Keratinocyte (primary cell): ENCODE results near the gene NKIRAS1. TPM values are rescaled to one million over a fixed set of nuclear protein-coding genes. Genes with fewer than 3 reads are reported as not detected.

Source experiments
- DNase-seq: peaks from one replicate; pipeline ENCODE4 v3.0.0-alpha.2; 2011; ENCODE audit warnings: low read depth, missing footprints, low spot score
- FAIRE-seq: peaks from 2 replicates; lab custom pipeline; 2011; peaks lifted over from hg19 to GRCh38; lab: Jason Lieb, UNC
- H2AFZ ChIP-seq: 2 replicates; pipeline ENCODE4 v1.6.0; 2012; ENCODE audit warnings: low read length, control low read depth, inconsistent platforms; ENCODE audit not compliant: control insufficient read depth
- H3K27ac ChIP-seq: 2 replicates; pipeline ENCODE4 v1.5.1; 2011; ENCODE audit warnings: low read length; ENCODE audit not compliant: control insufficient read depth, insufficient read depth
- H3K27me3 ChIP-seq: 3 replicates; pipeline ENCODE4 v1.6.0; 2011; ENCODE audit warnings: low read length; ENCODE audit not compliant: control insufficient read depth, insufficient read depth; ENCODE audit errors: extremely low read depth
- H3K36me3 ChIP-seq, 2 experiments: 2 replicates in 1 of 2; 3 replicates in 1 of 2; pipeline ENCODE4 v1.5.1; 2011; ENCODE audit warnings: low read length in 2 of 2, mild to moderate bottlenecking in 1 of 2; ENCODE audit not compliant: control insufficient read depth in 2 of 2, insufficient read depth in 2 of 2; ENCODE audit errors: extremely low read depth in 1 of 2
- H3K4me1 ChIP-seq: 3 replicates; pipeline ENCODE4 v1.5.1; 2011; ENCODE audit warnings: low read length; ENCODE audit not compliant: control insufficient read depth, insufficient read depth; ENCODE audit errors: extremely low read depth
- H3K4me2 ChIP-seq: 3 replicates; pipeline ENCODE4 v1.6.0; 2011; ENCODE audit warnings: low read depth, low read length; ENCODE audit not compliant: control insufficient read depth, insufficient read depth; ENCODE audit errors: extremely low read depth
- H3K4me3 ChIP-seq, 3 experiments: fragments of 200-600 bp in 1 of 3; sonication (generic) in 1 of 3; 2 replicates in 2 of 3; 3 replicates in 1 of 3; pipeline ENCODE4 v1.5.1; 2011 to 2016; ENCODE audit warnings: low read length in 3 of 3, mild to moderate bottlenecking in 3 of 3, control low read depth in 2 of 3, inconsistent platforms in 1 of 3, low read depth in 1 of 3, mixed read lengths in 1 of 3, mixed run types in 1 of 3, moderate library complexity in 1 of 3; ENCODE audit not compliant: control insufficient read depth in 2 of 3, insufficient read depth in 2 of 3; ENCODE audit errors: extremely low read depth in 1 of 3
- H3K79me2 ChIP-seq: 2 replicates; pipeline ENCODE4 v1.6.0; 2012; ENCODE audit warnings: low read length; ENCODE audit not compliant: control insufficient read depth, insufficient read depth
- H3K9ac ChIP-seq: 3 replicates; pipeline ENCODE4 v1.6.0; 2011; ENCODE audit warnings: low read length; ENCODE audit not compliant: control insufficient read depth, insufficient read depth; ENCODE audit errors: extremely low read depth
- H3K9me1 ChIP-seq: 3 replicates; pipeline ENCODE4 v1.6.0; 2011; ENCODE audit warnings: low read length; ENCODE audit not compliant: control insufficient read depth, insufficient read depth; ENCODE audit errors: extremely low read depth
- H3K9me3 ChIP-seq: 2 replicates; pipeline ENCODE4 v1.5.1; 2012; ENCODE audit warnings: low read depth, low read length; ENCODE audit not compliant: control insufficient read depth
- H4K20me1 ChIP-seq: 3 replicates; pipeline ENCODE4 v1.6.0; 2011; ENCODE audit warnings: low read length; ENCODE audit not compliant: control insufficient read depth, insufficient read depth; ENCODE audit errors: extremely low read depth
- EZH2 ChIP-seq: IDR thresholded peaks from one replicate; pipeline ENCODE4 v1.6.1; 2012; ENCODE audit warnings: inconsistent platforms, mild to moderate bottlenecking, low read length, moderate library complexity
- dilution Hi-C: fragments of 300-500 bp; cut with MboI; formaldehyde crosslinking; loops from one replicate; pipeline ENCODE4 v1.7.0; 2020; ENCODE audit warnings: low sequenced_read_pairs; ENCODE audit not compliant: extremely low pct_ligation_motif_present
- polyA plus RNA-seq, 5 experiments: library from polyadenylated mRNA; depleted of rRNA in 3 of 5; stranded (reverse) in 3 of 5; stranded (forward) in 1 of 5; unstranded in 1 of 5; fragments of >200 nt; gene quantifications; 1 replicate in 1 of 5; 2 replicates in 3 of 5; 3 replicates in 1 of 5; pipeline versions ENCODE4 v1.2.1 to v1.2.3, GENCODE V29; 2011 to 2012; ENCODE audit warnings: missing spikeins in 2 of 5, low read depth in 1 of 5, low replicate concordance in 1 of 5
- TF ChIP-seq, protein P1 (sequence below), 3 experiments: IDR thresholded peaks in 1 of 3; conservative IDR thresholded peaks in 1 of 3; optimal IDR thresholded peaks in 1 of 3; 2 replicates in 2 of 3; 3 replicates in 1 of 3; pipeline versions ENCODE3 to v1.5.1; 2011; ENCODE audit warnings: low read length in 3 of 3, mild to moderate bottlenecking in 3 of 3, moderate library complexity in 2 of 3, control low read depth in 1 of 3, inconsistent platforms in 1 of 3; ENCODE audit not compliant: insufficient read depth in 2 of 3; ENCODE audit errors: extremely low read depth in 1 of 3

NKIRAS1 gene
- polyA plus RNA-seq, 1 donor (not counting 4 experiments of a cell fraction or from before 2014, with no cell fraction given) = 10.7 TPM

DNA sequence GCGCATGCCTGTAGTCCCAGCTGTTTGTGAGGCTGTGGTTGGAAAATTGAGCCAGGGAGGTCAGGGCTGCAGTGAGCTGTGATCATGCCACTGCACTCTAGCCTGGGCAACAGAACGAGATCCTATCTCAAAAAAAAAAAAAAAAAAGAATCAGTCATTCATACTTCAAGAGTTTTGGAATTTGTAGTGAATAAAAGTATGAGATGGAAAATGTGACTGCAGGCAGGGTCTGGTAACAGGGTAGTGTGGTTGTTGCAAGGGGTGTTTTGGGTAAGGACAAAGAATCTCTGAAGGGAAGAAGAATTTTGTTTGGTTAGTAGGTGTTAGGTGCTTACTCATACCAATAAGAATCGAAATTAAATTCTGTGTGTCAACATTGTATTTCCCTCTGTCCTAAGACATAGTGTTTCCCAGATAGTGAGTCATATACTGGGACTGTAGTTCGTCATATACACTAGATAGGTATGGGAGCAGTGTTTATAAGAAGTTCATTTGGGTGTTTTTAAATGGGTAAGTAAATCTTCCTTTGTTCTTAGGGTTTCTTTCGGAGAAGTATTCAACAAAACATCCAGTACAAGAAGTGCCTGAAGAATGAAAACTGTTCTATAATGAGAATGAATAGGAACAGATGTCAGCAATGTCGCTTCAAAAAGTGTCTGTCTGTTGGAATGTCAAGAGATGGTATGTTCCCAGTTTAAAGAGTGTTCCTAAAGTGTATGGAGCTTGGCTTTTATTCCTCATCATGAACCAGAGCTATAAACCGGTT is 42.5 kb upstream of the NKIRAS1 start:
- no peaks in the 10 kb centered on the region for H3K9me1 ChIP-seq
- FAIRE-seq (no peak), DNase-seq (peak; percentile 56)
- peaks cover 23% of the 10 kb centered on the region for H3K4me1 ChIP-seq
- H3K79me2 ChIP-seq = peaks cover 4% of the 10 kb centered on the region
- dilution Hi-C loops = no loop called here
- H3K36me3 ChIP-seq = peaks cover 2% of the 10 kb centered on the region in 2 experiments
- no peaks in the 10 kb centered on the region for H3K27me3 ChIP-seq
- no peaks in the 10 kb centered on the region for H3K9me3 ChIP-seq
- H3K9ac ChIP-seq = no peak overlapping the region
- peak overlapping the region; percentile 17 for H3K4me2 ChIP-seq
- peak overlapping the region; percentile 71 for H3K27ac ChIP-seq
- no peak overlapping the region for H2AFZ ChIP-seq
- no peak overlapping the region for H3K4me3 ChIP-seq
- no peak for TF ChIP-seq EZH2
- TF ChIP-seq, protein P1, sequence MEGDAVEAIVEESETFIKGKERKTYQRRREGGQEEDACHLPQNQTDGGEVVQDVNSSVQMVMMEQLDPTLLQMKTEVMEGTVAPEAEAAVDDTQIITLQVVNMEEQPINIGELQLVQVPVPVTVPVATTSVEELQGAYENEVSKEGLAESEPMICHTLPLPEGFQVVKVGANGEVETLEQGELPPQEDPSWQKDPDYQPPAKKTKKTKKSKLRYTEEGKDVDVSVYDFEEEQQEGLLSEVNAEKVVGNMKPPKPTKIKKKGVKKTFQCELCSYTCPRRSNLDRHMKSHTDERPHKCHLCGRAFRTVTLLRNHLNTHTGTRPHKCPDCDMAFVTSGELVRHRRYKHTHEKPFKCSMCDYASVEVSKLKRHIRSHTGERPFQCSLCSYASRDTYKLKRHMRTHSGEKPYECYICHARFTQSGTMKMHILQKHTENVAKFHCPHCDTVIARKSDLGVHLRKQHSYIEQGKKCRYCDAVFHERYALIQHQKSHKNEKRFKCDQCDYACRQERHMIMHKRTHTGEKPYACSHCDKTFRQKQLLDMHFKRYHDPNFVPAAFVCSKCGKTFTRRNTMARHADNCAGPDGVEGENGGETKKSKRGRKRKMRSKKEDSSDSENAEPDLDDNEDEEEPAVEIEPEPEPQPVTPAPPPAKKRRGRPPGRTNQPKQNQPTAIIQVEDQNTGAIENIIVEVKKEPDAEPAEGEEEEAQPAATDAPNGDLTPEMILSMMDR (optimal IDR thresholded peaks at IDR 0.05 in 1 of 3, IDR thresholded peaks at IDR 0.05 in 1 of 3, conservative IDR thresholded peaks at IDR 0.05 in 1 of 3; ENCODE audit: extremely low read depth in 1 of 3, insufficient read depth in 2 of 3, low read length in 3 of 3) = no peak
- no peaks in the 10 kb centered on the region for H4K20me1 ChIP-seq

DNA sequence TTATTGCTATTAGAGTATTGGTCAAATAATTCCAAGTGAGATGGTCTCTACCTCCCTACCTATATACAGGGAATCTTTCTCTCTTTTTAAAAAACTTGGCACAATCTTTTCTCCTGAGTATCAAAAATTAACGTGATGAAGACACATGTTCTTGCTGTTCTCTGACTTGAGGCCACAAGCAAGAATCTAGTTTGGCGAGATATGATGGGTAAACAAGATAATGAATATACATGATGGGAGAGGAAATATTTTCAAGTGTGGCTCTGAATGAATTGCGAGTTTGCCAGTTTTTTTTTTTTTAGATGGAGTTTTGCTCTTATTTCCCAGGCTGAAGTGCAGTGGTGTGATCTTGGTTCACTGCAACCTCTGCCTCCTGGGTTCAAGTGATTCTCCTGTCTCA is 39.9 kb upstream of the NKIRAS1 start:
- no peak overlapping the region for H3K27ac ChIP-seq
- no peak for FAIRE-seq
- dilution Hi-C loops = no loop called here
- TF ChIP-seq EZH2 = no peak
- TF ChIP-seq, protein P1 (optimal IDR thresholded peaks at IDR 0.05 in 1 of 3, IDR thresholded peaks at IDR 0.05 in 1 of 3, conservative IDR thresholded peaks at IDR 0.05 in 1 of 3; ENCODE audit: extremely low read depth in 1 of 3, insufficient read depth in 2 of 3, low read length in 3 of 3) = no peak
- H3K9me3 ChIP-seq = no peaks in the 10 kb centered on the region
- H2AFZ ChIP-seq = no peak overlapping the region
- no peaks in the 10 kb centered on the region for H3K9me1 ChIP-seq
- no peaks in the 10 kb centered on the region for H3K36me3 ChIP-seq
- DNase-seq = no peak
- H3K4me1 ChIP-seq = peaks cover 12% of the 10 kb centered on the region
- H4K20me1 ChIP-seq = no peaks in the 10 kb centered on the region
- H3K4me2 ChIP-seq = no peak overlapping the region
- H3K27me3 ChIP-seq = no peaks in the 10 kb centered on the region
- no peak overlapping the region for H3K4me3 ChIP-seq
- H3K9ac ChIP-seq = no peak overlapping the region
- peaks cover 17% of the 10 kb centered on the region for H3K79me2 ChIP-seq
